Muscle of leg (tissue), 11 donors: Measurements from ENCODE around the gene SEC61A2. TPM values are rescaled to one million over a fixed set of nuclear protein-coding genes. Genes with fewer than 3 reads are reported as not detected.
A peak's percentile ranks its signal among the peaks of the same experiment; 100 is the strongest.

Experiments used
- DNase-seq: peaks from one replicate; pipeline ENCODE4 v3.0.0; 2013
- H3K27ac ChIP-seq: one replicate; pipeline ENCODE4 v1.5.1; 2013; ENCODE audit warnings: mild to moderate bottlenecking, low read length, control low read depth
- H3K27me3 ChIP-seq: one replicate; pipeline ENCODE4 v1.6.1; 2013; ENCODE audit warnings: low read length; ENCODE audit not compliant: control insufficient read depth, insufficient read depth
- H3K36me3 ChIP-seq: one replicate; pipeline ENCODE4 v1.6.1; 2013; ENCODE audit warnings: low read length; ENCODE audit not compliant: control insufficient read depth, insufficient read depth
- H3K4me1 ChIP-seq: one replicate; pipeline ENCODE4 v1.6.1; 2013; ENCODE audit warnings: low read length; ENCODE audit not compliant: control insufficient read depth, insufficient read depth
- H3K4me3 ChIP-seq: one replicate; pipeline ENCODE4 v1.5.1; 2013; ENCODE audit warnings: low read length, control low read depth
- H3K9me3 ChIP-seq: replicated peaks from 2 replicates; pipeline ENCODE4 v1.6.1; 2013; ENCODE audit warnings: low read depth, low read length; ENCODE audit not compliant: control insufficient read depth
- WGBS: methylation state at CpG from one replicate; pipeline ENCODE4 v1.1.5; 2013; ENCODE audit warnings: missing lambda C conversion rate; ENCODE audit not compliant: insufficient coverage; 5-methylcytosine and 5-hydroxymethylcytosine counted together
- polyA plus RNA-seq, 8 donors: library from polyadenylated mRNA; unstranded; fragments of 120-200 nt; gene quantifications; one replicate each; pipeline versions ENCODE4 v1.2.1 to v1.2.3, GENCODE V29; 2013; ENCODE audit warnings: inconsistent platforms in 1 of 8, low replicate concordance in 1 of 8; ENCODE audit not compliant: insufficient read length in 8 of 8, insufficient read depth in 1 of 8
- total RNA-seq: library from RNA; stranded (reverse); fragments of 120-200 nt; gene quantifications from one replicate; pipeline ENCODE4 v1.2.4, GENCODE V29; 2013

The SEC61A2 gene
- total and polyA plus RNA-seq, 9 donors: 5.1 to 13.7 (median 9.6) TPM

GRCh38 chr10:12107781-12108180 is 21.7 kb upstream of the SEC61A2 start:
- no peaks in the 10 kb centered on the region for H3K9me3 ChIP-seq
- H3K4me3 ChIP-seq: no peak overlapping the region
- H3K4me1 ChIP-seq: no peaks in the 10 kb centered on the region
- WGBS: 81% methylated on average over 8 of the region's 14 CpGs
- H3K36me3 ChIP-seq: peaks cover 37% of the 10 kb centered on the region
- no peak overlapping the region for H3K27ac ChIP-seq
- DNase-seq: no peak
- no peaks in the 10 kb centered on the region for H3K27me3 ChIP-seq

- Histone ChIP-seq H3K9me3 (no peaks in the 10 kb centered on the region), H3K27ac (no peak overlapping the region), H3K4me1 (no peaks in the 10 kb centered on the region), H3K27me3 (no peaks in the 10 kb centered on the region), H3K4me3 (no peak overlapping the region), H3K36me3 (peaks cover 47% of the 10 kb centered on the region)
- 95% methylated on average over 5 of the region's 5 CpGs for WGBS
- no peak for DNase-seq
These were observed 20.2 kb upstream of the SEC61A2 start for GRCh38 chr10:12109286-12109685.

- H3K27me3 ChIP-seq: no peaks in the 10 kb centered on the region
- H3K4me1 ChIP-seq: no peaks in the 10 kb centered on the region
- H3K27ac ChIP-seq: no peak overlapping the region
- H3K36me3 ChIP-seq: peaks cover 44% of the 10 kb centered on the region
- H3K4me3 ChIP-seq: no peak overlapping the region
- DNase-seq: no peak
- H3K9me3 ChIP-seq: no peaks in the 10 kb centered on the region
These were observed 17.9 kb upstream of the SEC61A2 start for GRCh38 chr10:12111528-12111927.

- Histone ChIP-seq H3K4me3 (no peak overlapping the region), H3K36me3 (peaks cover 47% of the 10 kb centered on the region), H3K9me3 (no peaks in the 10 kb centered on the region), H3K27ac (no peak overlapping the region), H3K27me3 (no peaks in the 10 kb centered on the region), H3K4me1 (no peaks in the 10 kb centered on the region)
- DNase-seq: no peak
- WGBS: 90% methylated on average over 2 of the region's 2 CpGs
These were observed 15.8 kb upstream of the SEC61A2 start for GRCh38 chr10:12113627-12114026.

- no peaks in the 10 kb centered on the region for H3K9me3 ChIP-seq
- H3K27ac ChIP-seq: no peak overlapping the region
- no peaks in the 10 kb centered on the region for H3K27me3 ChIP-seq
- no peaks in the 10 kb centered on the region for H3K4me1 ChIP-seq
- no peak for DNase-seq
- WGBS: no CpG with 5 or more reads among the region's 4 CpGs
- H3K4me3 ChIP-seq: no peak overlapping the region
- peaks cover 36% of the 10 kb centered on the region for H3K36me3 ChIP-seq
These were observed 7.8 kb upstream of the SEC61A2 start for GRCh38 chr10:12121673-12122072.

GRCh38 chr10:12130237-12130872 is 878 bp downstream of the SEC61A2 start:
- DNase-seq: peak; percentile 72
- H3K4me1 ChIP-seq: peaks cover 4% of the 10 kb centered on the region
- H3K36me3 ChIP-seq: peaks cover 5% of the 10 kb centered on the region
- H3K27me3 ChIP-seq: no peaks in the 10 kb centered on the region
- WGBS: 25% methylated on average over 5 of the region's 11 CpGs
- no peaks in the 10 kb centered on the region for H3K9me3 ChIP-seq
- peak overlapping the region; percentile 57 for H3K27ac ChIP-seq
- peak overlapping the region; percentile 69 for H3K4me3 ChIP-seq

- H3K9me3 ChIP-seq: no peaks in the 10 kb centered on the region
- peaks cover 28% of the 10 kb centered on the region for H3K36me3 ChIP-seq
- no peak overlapping the region for H3K27ac ChIP-seq
- DNase-seq: no peak
- no peaks in the 10 kb centered on the region for H3K27me3 ChIP-seq
- H3K4me3 ChIP-seq: no peak overlapping the region
- H3K4me1 ChIP-seq: no peaks in the 10 kb centered on the region
- WGBS: no CpG with 5 or more reads among the region's 3 CpGs
These were observed 6.2 kb downstream of the SEC61A2 start for GRCh38 chr10:12135631-12136030.

- Histone ChIP-seq H3K4me1 (no peaks in the 10 kb centered on the region), H3K27ac (no peak overlapping the region), H3K9me3 (no peaks in the 10 kb centered on the region), H3K4me3 (no peak overlapping the region), H3K36me3 (peaks cover 44% of the 10 kb centered on the region), H3K27me3 (no peaks in the 10 kb centered on the region)
- no peak for DNase-seq
- WGBS: no CpG with 5 or more reads among the region's 1 CpG
These were observed 10.6 kb downstream of the SEC61A2 start for GRCh38 chr10:12140038-12140437.

GRCh38 chr10:12144538-12144937 is 15.1 kb downstream of the SEC61A2 start:
- Histone ChIP-seq H3K4me1 (no peaks in the 10 kb centered on the region), H3K36me3 (peaks cover 30% of the 10 kb centered on the region), H3K9me3 (no peaks in the 10 kb centered on the region), H3K27me3 (no peaks in the 10 kb centered on the region), H3K27ac (no peak overlapping the region), H3K4me3 (no peak overlapping the region)
- WGBS: 100% methylated on average over 3 of the region's 3 CpGs
- DNase-seq: no peak

GRCh38 chr10:12150163-12150562 is 20.7 kb downstream of the SEC61A2 start:
- peaks cover 15% of the 10 kb centered on the region for H3K36me3 ChIP-seq
- H3K4me3 ChIP-seq: no peak overlapping the region
- H3K4me1 ChIP-seq: no peaks in the 10 kb centered on the region
- no peak for DNase-seq
- no peaks in the 10 kb centered on the region for H3K9me3 ChIP-seq
- H3K27me3 ChIP-seq: no peaks in the 10 kb centered on the region
- no peak overlapping the region for H3K27ac ChIP-seq
- 75% methylated on average over 2 of the region's 4 CpGs for WGBS

- 64% methylated on average over 3 of the region's 6 CpGs for WGBS
These were observed 25.0 kb downstream of the SEC61A2 start for GRCh38 chr10:12154516-12154915.

More at GRCh38 chr10:12154516-12154915, 25.0 kb downstream of the SEC61A2 start:
- Histone ChIP-seq H3K4me1 (no peaks in the 10 kb centered on the region), H3K4me3 (no peak overlapping the region), H3K36me3 (peaks cover 28% of the 10 kb centered on the region), H3K27me3 (no peaks in the 10 kb centered on the region), H3K9me3 (no peaks in the 10 kb centered on the region), H3K27ac (no peak overlapping the region)
- DNase-seq: no peak
